GM23338 (cell line): ENCODE results near the gene ZNF526. TPM values are rescaled to one million over a fixed set of nuclear protein-coding genes. Genes with fewer than 3 reads are reported as not detected.

Experiments
- ATAC-seq: fragments of 200-7000 bp; cut with Tn5 transposase; 3 replicates; pipeline ENCODE4 v1.9.1; 2020
- DNase-seq: peaks from one replicate; pipeline ENCODE4 v3.0.0-alpha.2; 2015; ENCODE audit warnings: low spot score
- H2AFZ ChIP-seq: fragments of 200-600 bp; sonication (generic); 2 replicates; pipeline ENCODE4 v1.8.0; 2016; ENCODE audit warnings: antibody characterized with exemption, mild to moderate bottlenecking, moderate library complexity
- H3F3A ChIP-seq: fragments of 200-600 bp; sonication (generic); replicated peaks from 2 replicates; pipeline ENCODE4 v1.8.0; 2017; ENCODE audit warnings: antibody characterized with exemption, mixed run types, low read depth
- H3K27ac ChIP-seq: fragments of 200-600 bp; sonication (generic); 2 replicates; pipeline ENCODE4 v1.6.1; 2016; ENCODE audit warnings: low read depth
- H3K27me3 ChIP-seq: fragments of 200-600 bp; sonication (generic); 2 replicates; pipeline ENCODE4 v1.8.0; 2016; ENCODE audit warnings: mild to moderate bottlenecking, mixed run types, moderate library complexity; ENCODE audit not compliant: insufficient read depth
- H3K36me3 ChIP-seq: fragments of 200-600 bp; sonication (generic); 2 replicates; pipeline ENCODE4 v1.8.0; 2016; ENCODE audit warnings: mild to moderate bottlenecking; ENCODE audit not compliant: insufficient read depth
- H3K4me1 ChIP-seq: fragments of 200-600 bp; sonication (generic); 2 replicates; pipeline ENCODE4 v1.8.0; 2016; ENCODE audit warnings: mild to moderate bottlenecking, moderate library complexity; ENCODE audit not compliant: insufficient read depth
- H3K4me2 ChIP-seq: fragments of 200-600 bp; sonication (generic); 2 replicates; pipeline ENCODE4 v1.7.1; 2017; ENCODE audit warnings: mixed run types
- H3K4me3 ChIP-seq: fragments of 200-600 bp; sonication (generic); 2 replicates; pipeline ENCODE4 v1.6.1; 2016; ENCODE audit warnings: mixed run types
- H3K79me2 ChIP-seq: fragments of 200-600 bp; sonication (generic); replicated peaks from 2 replicates; pipeline ENCODE4 v1.8.0; 2017; ENCODE audit warnings: mild to moderate bottlenecking; ENCODE audit not compliant: insufficient read depth
- H3K9me2 ChIP-seq: fragments of 200-600 bp; sonication (generic); 2 replicates; pipeline ENCODE4 v1.8.0; 2017; ENCODE audit not compliant: insufficient read depth
- H4K20me1 ChIP-seq: fragments of 200-600 bp; sonication (generic); replicated peaks from 2 replicates; pipeline ENCODE4 v1.8.0; 2017; ENCODE audit warnings: mild to moderate bottlenecking; ENCODE audit not compliant: insufficient read depth
- H3K27ac Mint-ChIP-seq: 2 replicates; pipeline ENCODE4 v1.8.0; 2020; ENCODE audit warnings: inconsistent platforms, mild to moderate bottlenecking, moderate library complexity, mixed read lengths
- H3K27me3 Mint-ChIP-seq: 3 replicates; pipeline ENCODE4 v1.8.0; 2022; ENCODE audit warnings: low read depth, mild to moderate bottlenecking, moderate library complexity, mixed read lengths, inconsistent platforms; ENCODE audit not compliant: insufficient read depth, poor library complexity
- H3K36me3 Mint-ChIP-seq: 3 replicates; pipeline ENCODE4 v1.8.0; 2021; ENCODE audit warnings: low read depth, mild to moderate bottlenecking, inconsistent platforms, moderate library complexity, mixed read lengths
- H3K4me1 Mint-ChIP-seq: 3 replicates; pipeline ENCODE4 v1.8.0; 2020; ENCODE audit warnings: mild to moderate bottlenecking, inconsistent platforms, mixed read lengths
- H3K4me3 Mint-ChIP-seq: 3 replicates; pipeline ENCODE4 v1.8.0; 2021; ENCODE audit warnings: moderate library complexity, mild to moderate bottlenecking, inconsistent platforms, mixed read lengths
- H3K9me3 Mint-ChIP-seq: 3 replicates; pipeline ENCODE4 v1.8.0; 2020; ENCODE audit warnings: moderate library complexity, mild to moderate bottlenecking, inconsistent platforms, mixed read lengths
- CREB1 ChIP-seq: fragments of 250-450 bp; sonication (Bioruptor Pico); IDR thresholded peaks from 2 replicates; pipeline ENCODE4 v1.5.0; 2020; ENCODE audit warnings: low read depth, mild to moderate bottlenecking, moderate library complexity
- CTCF ChIP-seq, 2 experiments: fragments of 200-600 bp in 1 of 2; sonication (generic) in 1 of 2; conservative IDR thresholded peaks; 2 replicates each; pipeline versions ENCODE4 v1.5.1 to v1.6.1; 2016 to 2017; ENCODE audit warnings: antibody characterized with exemption in 2 of 2, low read depth in 2 of 2, mild to moderate bottlenecking in 2 of 2, moderate library complexity in 1 of 2
- ETS1 ChIP-seq: IDR thresholded peaks from 2 replicates; pipeline ENCODE4 v1.6.1; 2016; ENCODE audit warnings: antibody characterized with exemption
- EZH2 ChIP-seq: fragments of 200-600 bp; sonication (generic); IDR thresholded peaks from one replicate; pipeline ENCODE4 v1.8.0; 2017; ENCODE audit warnings: antibody characterized with exemption, mild to moderate bottlenecking, low read depth; ENCODE audit not compliant: unreplicated experiment
- EZH2phosphoT487 ChIP-seq: fragments of 200-600 bp; sonication (generic); IDR thresholded peaks from one replicate; pipeline ENCODE4 v1.8.1; 2018; ENCODE audit warnings: antibody characterized with exemption; ENCODE audit not compliant: unreplicated experiment
- JUNB ChIP-seq: IDR thresholded peaks from one replicate; pipeline ENCODE4 v1.6.1; 2016; ENCODE audit warnings: antibody characterized with exemption; ENCODE audit not compliant: unreplicated experiment
- POLR2AphosphoS5 ChIP-seq: IDR thresholded peaks from 2 replicates; pipeline ENCODE4 v1.6.1; 2016; ENCODE audit warnings: antibody characterized with exemption, low read depth
- STAT1 ChIP-seq: IDR thresholded peaks from one replicate; pipeline ENCODE4 v1.6.1; 2016; ENCODE audit warnings: antibody characterized with exemption; ENCODE audit not compliant: unreplicated experiment
- ZNF114 ChIP-seq: fragments of 250-450 bp; sonication (Bioruptor Pico); IDR thresholded peaks from 2 replicates; pipeline ENCODE4 v1.5.0; 2020; ENCODE audit warnings: mild to moderate bottlenecking, moderate library complexity
- ZNF331 ChIP-seq: fragments of 250-450 bp; sonication (Bioruptor Pico); IDR thresholded peaks from 2 replicates; pipeline ENCODE4 v1.5.0; 2020; ENCODE audit warnings: low read depth, mild to moderate bottlenecking, moderate library complexity
- polyA plus RNA-seq: library from polyadenylated mRNA; unstranded; fragments of >200 nt; fragmentation: Nextera tagmentation; extraction: Ambion mirVana; gene quantifications from 2 replicates; pipeline ENCODE4 v1.2.1, GENCODE V29; 2016
- total RNA-seq: library from RNA; depleted of rRNA; stranded (reverse); fragments of >200 nt; shearing (Covaris generic); gene quantifications from 2 replicates; pipeline ENCODE4 v1.2.3, GENCODE V29; 2014

ZNF526 gene
- total and polyA plus RNA-seq, 2 experiments from 2014 or later, result 4.7 to 13.3 TPM

DNA sequence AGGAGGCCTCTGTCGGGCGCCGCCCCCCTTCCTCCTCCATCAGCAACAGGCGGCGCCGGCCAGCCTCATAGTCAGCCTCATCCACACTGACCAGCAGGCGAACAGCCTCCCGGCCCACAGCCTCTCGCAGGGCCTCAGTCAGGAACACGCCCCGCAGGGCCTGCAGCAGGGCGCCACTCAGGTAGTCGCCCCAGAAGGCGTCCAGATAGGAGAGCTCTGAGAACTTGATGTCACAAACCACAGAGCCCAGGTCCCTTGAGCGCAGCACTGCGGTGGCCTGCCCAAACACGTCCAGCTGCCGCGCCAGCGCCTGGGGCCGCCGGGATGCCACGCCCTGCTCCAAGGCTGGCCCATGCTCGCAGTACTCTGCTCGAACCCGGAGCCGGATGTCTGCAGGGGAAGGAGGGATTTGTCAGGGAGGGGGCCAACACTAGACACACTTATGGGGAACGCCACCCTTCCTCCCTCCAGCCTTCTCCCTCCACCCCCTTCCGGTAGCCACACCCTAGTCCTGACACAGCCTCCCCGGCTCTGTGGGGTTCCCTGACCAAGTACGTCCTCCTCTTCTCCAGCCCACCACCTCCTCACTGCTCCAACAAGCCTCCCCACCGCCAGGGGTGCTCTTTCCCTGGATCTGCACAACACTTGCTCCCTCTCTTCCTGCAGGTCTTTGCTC is 20.5 kb upstream of the ZNF526 start:
- H3K36me3 Mint-ChIP-seq, result peaks cover 74% of the 10 kb centered on the region
- H3K79me2 ChIP-seq, result peaks cover 24% of the 10 kb centered on the region

DNA sequence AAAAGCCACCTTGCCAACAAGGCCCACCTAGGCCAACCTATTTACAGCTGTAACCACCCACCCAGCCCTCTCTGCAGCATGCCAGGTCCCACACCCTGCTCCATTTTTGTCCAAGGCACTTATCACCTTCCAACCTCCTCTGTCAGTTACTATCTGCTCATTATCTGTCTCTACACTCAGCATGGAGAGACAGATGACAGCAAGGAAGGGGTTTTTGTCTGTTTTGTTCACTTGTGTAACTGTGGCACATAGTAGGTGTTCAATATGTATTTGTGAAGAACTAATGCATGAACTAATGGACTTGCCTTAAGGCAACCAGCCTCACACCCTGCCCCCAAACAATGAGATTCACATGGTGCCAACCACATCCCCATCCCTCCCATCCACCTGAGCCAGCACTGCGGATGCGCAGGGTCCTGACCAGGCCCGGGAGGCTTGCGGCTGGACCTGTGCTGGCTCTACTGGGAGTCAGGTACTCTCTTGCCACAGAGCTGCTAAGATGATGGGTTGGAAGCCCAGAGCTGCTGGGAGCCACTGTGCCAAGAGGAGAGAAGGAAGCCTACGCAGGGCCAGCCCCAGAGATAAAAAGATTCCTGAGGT is 19.9 kb upstream of the ZNF526 start:
- Histone ChIP-seq H3K9me2 (no peaks in the 10 kb centered on the region), H3K27me3 (no peaks in the 10 kb centered on the region), H4K20me1 (peaks cover 31% of the 10 kb centered on the region), H2AFZ (no peak overlapping the region), H3K4me2 (no peak overlapping the region), H3K27ac (no peak overlapping the region), H3F3A (peaks cover 2% of the 10 kb centered on the region), H3K79me2 (peaks cover 30% of the 10 kb centered on the region), H3K36me3 (peaks cover 10% of the 10 kb centered on the region), H3K4me1 (peaks cover 20% of the 10 kb centered on the region), H3K4me3 (no peak overlapping the region)
- Mint-ChIP-seq H3K4me3 (no peak overlapping the region; the same call in 2 of the 3 replicates), H3K9me3 (peaks cover 3% of the 10 kb centered on the region), H3K27me3 (peaks cover 13% of the 10 kb centered on the region), H3K27ac (peak overlapping the region; percentile 60), H3K36me3 (peaks cover 81% of the 10 kb centered on the region), H3K4me1 (peaks cover 62% of the 10 kb centered on the region)
- ATAC-seq (no peak), DNase-seq (no peak)
- no peak for TF ChIP-seq ETS1
- no peak for TF ChIP-seq CTCF (conservative IDR thresholded peaks at IDR 0.05; ENCODE audit: low read depth in 2 of 2)
- no peak for TF ChIP-seq CREB1 (CRISPR knock-in tag)
- TF ChIP-seq EZH2phosphoT487, result no peak
- no peak for TF ChIP-seq EZH2
- TF ChIP-seq JUNB, result no peak
- TF ChIP-seq ZNF114 (CRISPR knock-in tag), result no peak
- TF ChIP-seq POLR2AphosphoS5, result no peak
- TF ChIP-seq STAT1, result no peak
- no peak for TF ChIP-seq ZNF331 (CRISPR knock-in tag)

More for the DNA sequence above, 20.5 kb upstream of the ZNF526 start:
- H3K4me2 ChIP-seq, result no peak overlapping the region
- H4K20me1 ChIP-seq, result peaks cover 31% of the 10 kb centered on the region
- H2AFZ ChIP-seq, result no peak overlapping the region
- Mint-ChIP-seq H3K9me3 (peaks cover 3% of the 10 kb centered on the region), H3K27ac (peak overlapping the region; percentile 60), H3K4me1 (peaks cover 55% of the 10 kb centered on the region), H3K27me3 (peaks cover 13% of the 10 kb centered on the region), H3K4me3 (no peak overlapping the region; the same call in 2 of the 3 replicates)
- no peaks in the 10 kb centered on the region for H3K27me3 ChIP-seq
- H3K4me1 ChIP-seq, result peaks cover 15% of the 10 kb centered on the region
- no peak for TF ChIP-seq CREB1 (CRISPR knock-in tag)
- TF ChIP-seq ZNF114 (CRISPR knock-in tag), result no peak
- TF ChIP-seq POLR2AphosphoS5, result no peak
- no peak for TF ChIP-seq ZNF331 (CRISPR knock-in tag)
- peak; percentile 33 to 56; a peak in 3 of 4 replicates for TF ChIP-seq CTCF (conservative IDR thresholded peaks at IDR 0.05; ENCODE audit: low read depth in 2 of 2)
- no peak overlapping the region for H3K4me3 ChIP-seq
- H3K36me3 ChIP-seq, result peaks cover 10% of the 10 kb centered on the region
- no peak overlapping the region for H3K27ac ChIP-seq
- H3F3A ChIP-seq, result peaks cover 2% of the 10 kb centered on the region; the same call in 1 of the 2 replicates
- DNase-seq, result peak; percentile 61
- H3K9me2 ChIP-seq, result no peaks in the 10 kb centered on the region
- ATAC-seq, result peak; percentile 30
